Suppressor macrophage (primary cell): Measurements from ENCODE around the gene MGAT4B.
A peak's percentile ranks its signal among the peaks of the same experiment; 100 is the strongest.

Source experiments
- DNase-seq, 4 experiments: peaks; one replicate each; pipeline ENCODE4 v3.0.0-alpha.2; 2020 to 2022

The MGAT4B gene

DNA sequence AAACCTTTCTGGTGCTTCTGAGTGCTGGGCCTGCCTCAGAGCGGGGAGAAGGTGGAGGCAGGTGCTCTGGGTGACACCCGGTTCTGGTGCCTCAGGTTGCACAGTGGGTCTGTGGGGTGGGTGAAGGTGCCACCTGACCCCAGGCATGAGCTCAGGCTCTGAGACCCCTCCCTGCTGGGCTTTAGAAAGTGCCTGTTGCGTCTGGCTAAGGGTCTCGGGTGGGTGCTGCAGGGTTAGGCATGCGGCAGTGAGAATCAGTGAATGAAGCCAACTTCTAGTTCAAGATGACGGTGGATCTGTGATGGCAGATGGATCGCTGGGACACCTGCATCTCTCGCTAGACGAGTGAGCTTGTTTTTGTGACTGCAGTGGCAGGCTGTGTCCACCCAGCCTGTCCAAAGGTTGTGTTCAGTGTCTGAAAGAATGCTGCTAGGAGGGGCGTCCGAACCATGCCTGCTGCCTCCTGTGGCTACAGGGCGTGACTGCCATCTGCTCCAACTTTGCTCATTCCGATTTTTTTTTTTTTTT, 19.1 kb upstream of the MGAT4B start:
- DNase-seq, result no peak

GRCh38 chr5:179824745-179825112, 18.1 kb upstream of the MGAT4B start:
- no peak for DNase-seq

- DNase-seq, result no peak
These were observed 17.5 kb upstream of the MGAT4B start for GRCh38 chr5:179823937-179824744.

- DNase-seq, result no peak
These were observed 15.9 kb upstream of the MGAT4B start for GRCh38 chr5:179822444-179822990.

DNA sequence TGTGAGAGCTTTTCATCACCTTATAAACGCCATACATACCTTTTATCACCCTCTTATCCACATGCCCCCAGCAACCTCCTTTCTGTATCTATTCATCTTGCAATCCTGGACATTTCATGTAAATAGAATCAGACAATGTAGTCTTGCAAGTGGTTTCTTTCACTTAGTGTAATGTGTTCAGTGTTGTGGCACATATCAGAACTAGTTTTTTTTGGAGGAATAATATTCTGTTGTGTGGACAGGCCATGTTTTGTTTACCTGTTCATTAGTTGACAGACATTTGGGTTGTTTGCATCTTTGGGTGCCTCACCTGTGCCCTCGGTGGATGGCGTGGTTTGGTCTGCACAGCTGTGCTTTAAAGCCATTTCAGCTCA, 15.4 kb upstream of the MGAT4B start:
- DNase-seq, result no peak

DNA sequence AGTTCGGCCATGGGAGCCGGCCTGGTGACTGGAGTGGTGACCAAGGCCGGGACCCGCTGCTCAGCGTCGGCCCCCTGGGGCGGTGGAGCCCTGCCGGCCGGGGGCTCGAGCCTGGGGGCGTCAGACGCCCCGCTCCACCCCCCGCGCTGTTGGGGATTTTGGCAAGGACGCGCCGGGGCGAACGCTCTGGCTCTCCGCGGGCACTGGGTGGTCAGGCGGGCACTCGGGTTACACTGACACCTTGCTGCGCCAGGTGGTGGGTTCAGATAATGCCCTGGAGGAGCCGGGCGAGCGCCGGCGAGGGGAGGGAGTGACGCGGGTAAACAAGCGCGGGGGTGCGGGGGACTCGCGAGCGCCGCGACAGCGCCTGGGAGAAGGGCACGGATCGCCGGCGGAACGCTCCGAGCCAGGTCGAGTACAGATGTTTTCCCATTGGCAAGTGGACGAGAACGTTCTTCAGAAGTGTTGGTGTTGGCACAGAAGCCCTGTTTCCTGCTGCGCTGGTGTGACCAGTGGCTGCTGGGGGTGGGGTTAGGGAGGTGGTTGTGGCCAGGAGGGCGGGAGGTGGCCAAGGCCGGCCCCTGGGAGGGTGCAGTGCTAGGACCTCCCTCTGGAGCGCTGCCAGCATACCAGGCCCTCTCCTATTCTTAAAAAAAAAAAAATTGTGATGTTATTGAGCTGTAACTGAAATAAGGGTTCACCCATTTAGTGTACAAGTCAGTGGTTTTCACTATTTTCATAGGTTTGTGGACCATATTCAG, 14.8 kb upstream of the MGAT4B start:
- DNase-seq, result peak; percentile 91 to 95 (median 95)

DNA sequence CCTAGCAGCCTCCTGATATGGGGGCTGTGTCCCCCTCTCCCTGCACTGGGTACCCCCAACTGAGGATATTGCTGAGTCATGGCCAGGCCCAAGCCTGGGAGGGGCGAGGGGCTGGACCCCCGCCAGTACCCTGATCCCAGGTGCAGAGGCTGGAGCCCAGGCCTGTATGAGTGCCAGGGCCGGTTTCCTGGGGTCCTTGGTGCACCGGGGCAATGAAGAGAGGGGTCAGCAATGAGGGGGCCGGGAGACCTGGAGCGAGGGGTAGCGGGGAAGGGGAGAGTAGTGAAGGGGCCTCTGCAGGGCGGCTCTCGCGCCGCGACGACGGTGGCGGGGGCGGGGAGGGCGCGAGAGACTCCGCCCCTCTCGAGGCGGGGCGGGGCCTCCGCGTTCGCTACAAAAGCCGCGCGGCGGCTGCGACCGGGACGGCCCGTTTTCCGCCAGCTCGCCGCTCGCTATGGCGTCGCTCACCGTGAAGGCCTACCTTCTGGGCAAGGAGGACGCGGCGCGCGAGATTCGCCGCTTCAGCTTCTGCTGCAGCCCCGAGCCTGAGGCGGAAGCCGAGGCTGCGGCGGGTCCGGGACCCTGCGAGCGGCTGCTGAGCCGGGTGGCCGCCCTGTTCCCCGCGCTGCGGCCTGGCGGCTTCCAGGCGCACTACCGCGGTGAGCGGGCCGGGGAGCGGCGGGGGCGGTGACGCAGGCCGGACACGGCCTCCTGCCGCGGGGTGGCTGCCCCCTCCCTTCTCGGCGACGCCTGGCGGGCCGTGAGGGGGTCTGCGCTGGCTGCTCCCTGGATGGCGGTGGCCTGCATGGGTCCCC, 14.0 kb upstream of the MGAT4B start, which contains the start of gene SQSTM1:
SQSTM1 (plus strand) TSS at position 423 of the 815 bp plus-strand sequence; CDS start at position 455, 32 bp downstream.
- DNase-seq, result peak; percentile 88 to 97 (median 94)

GRCh38 chr5:179820127-179820482, 13.4 kb upstream of the MGAT4B start:
- no peak for DNase-seq

DNA sequence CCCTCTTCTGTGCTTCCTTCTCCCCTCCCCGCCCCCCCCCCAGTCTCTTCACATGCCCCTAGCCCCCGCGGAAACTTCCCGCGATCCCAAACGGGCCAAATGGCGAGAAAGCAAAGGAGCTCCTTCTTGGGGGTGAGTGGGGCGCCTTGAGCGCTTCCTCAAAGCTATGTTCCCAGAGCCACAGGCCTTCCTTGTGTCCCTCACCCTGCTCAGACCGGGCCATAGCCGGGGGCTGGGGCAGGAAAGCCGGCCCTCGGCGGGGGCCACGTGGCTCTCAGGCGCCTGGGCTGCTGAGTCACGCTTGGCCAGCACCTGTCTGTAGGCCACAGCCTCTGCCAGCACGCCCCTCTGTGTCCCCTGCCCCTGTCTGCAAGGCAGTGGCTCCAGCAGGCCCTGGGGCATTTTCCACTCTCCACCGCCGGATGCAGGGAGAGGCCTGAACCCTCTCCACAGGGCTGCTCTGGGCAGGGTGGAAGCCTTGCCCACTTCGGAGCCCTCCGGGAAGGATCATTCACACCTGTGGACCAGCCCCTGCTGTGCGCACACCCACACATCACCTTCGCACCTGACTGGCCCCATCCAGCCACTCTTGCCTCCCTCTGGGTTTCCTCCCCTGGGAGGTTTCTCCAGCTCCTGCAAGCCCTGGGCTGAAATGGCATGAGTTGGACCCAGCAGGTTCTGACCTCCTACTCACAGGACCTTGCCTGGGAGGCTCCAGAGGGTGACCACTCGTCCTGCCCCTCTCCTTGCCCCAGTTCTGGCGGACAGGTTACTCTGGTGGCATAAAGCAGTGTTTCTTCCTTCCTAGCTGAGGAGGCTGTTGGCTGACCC, 12.8 kb upstream of the MGAT4B start:
- peak; percentile 77 to 92 (median 86) for DNase-seq

GRCh38 chr5:179818746-179819295, 12.2 kb upstream of the MGAT4B start:
- DNase-seq, result peak; percentile 96 to 98 (median 98)

- peak in 1 of 4 experiments; percentile 45 for DNase-seq
These were observed 11.5 kb upstream of the MGAT4B start for GRCh38 chr5:179817890-179818745.

- no peak for DNase-seq
These were observed 10.8 kb upstream of the MGAT4B start for GRCh38 chr5:179817470-179817840.

- DNase-seq, result peak in 1 of 4 experiments; percentile 53
These were observed 10.3 kb upstream of the MGAT4B start for GRCh38 chr5:179816796-179817469.

- DNase-seq, result no peak
These were observed 9.7 kb upstream of the MGAT4B start for GRCh38 chr5:179816401-179816795.

GRCh38 chr5:179815491-179816249, 9.0 kb upstream of the MGAT4B start:
- no peak for DNase-seq

DNA sequence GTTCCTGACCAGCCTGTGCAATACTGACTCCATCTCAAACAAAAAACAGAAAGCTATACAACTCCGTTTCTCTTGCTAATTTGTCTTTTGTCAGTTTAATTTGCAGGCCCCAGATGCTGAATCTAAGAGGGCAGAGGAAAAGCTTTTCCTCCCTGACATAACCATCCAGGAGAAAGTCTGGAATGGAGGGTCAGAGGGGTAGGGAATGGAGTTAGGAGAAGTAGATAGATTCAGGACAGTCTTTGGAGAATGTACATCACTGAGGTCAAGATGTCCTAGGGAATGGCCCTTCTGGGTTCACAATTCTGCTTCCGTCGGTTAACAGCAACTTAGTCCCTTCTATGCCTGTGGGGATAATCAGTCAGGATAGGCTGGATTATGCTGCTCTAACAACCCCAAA, 7.4 kb upstream of the MGAT4B start:
- DNase-seq, result no peak

GRCh38 chr5:179812997-179813607, 6.4 kb upstream of the MGAT4B start:
- DNase-seq, result no peak

DNA sequence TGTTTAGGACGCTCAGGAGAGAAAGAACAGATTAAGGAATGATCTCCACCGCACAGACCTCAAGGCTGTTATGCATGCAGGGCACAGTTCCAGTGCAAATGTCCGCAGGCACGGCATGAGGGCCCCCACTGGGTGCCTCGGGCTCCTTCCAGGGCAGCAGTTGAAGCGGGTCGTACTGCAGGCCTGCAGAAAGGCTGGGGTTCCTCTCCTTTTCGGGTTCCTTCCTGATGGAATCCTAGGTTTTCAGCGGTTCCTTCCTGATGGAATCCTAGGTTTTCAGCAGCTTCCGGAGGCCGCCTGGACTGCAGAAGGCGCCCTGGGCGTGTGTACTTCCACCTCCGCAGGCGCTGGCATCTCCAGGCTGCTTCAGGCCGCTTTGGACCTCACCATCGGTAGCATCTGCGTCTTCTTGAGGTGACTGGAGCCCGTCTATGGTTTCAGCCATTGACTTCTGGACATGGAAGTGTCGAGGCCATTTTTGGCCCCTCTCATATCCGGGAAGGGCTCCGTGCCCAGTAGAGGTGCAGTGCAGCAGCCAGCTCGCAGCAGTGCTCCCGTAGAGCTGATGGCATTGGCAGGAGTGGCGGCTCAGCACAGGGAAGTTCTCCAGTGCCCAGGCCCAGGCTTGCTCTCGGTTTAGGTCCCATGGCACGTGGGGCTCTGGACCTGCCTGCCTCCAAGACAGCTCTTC, 5.6 kb upstream of the MGAT4B start:
- no peak for DNase-seq
